Heart right ventricle (tissue), 16 donors: ENCODE results near the gene CDK5R1. TPM values are rescaled to one million over a fixed set of nuclear protein-coding genes. Genes with fewer than 3 reads are reported as not detected.

Experiments used
- ATAC-seq, 8 donors: fragments of 200-7000 bp; cut with Tn5 transposase; one replicate each; pipeline ENCODE4 v1.9.1; 2020; ENCODE audit warnings: mild to moderate bottlenecking in 8 of 8, moderate library complexity in 8 of 8, moderate number of reproducible peaks in 1 of 8
- DNase-seq, 2 donors: peaks; one replicate each; pipeline ENCODE4 v3.0.0-alpha.2; 2020
- H3K27ac ChIP-seq, 10 donors: fragments of 200-600 bp; sonication (generic) in 2 of 10; one replicate each; pipeline versions ENCODE4 v1.5.0 to v1.8.0; 2020 to 2022; ENCODE audit warnings: mild to moderate bottlenecking in 3 of 10
- H3K27me3 ChIP-seq, 7 donors: fragments of 200-600 bp; one replicate each; pipeline ENCODE4 v1.8.0; 2021 to 2022; ENCODE audit warnings: mild to moderate bottlenecking in 2 of 7
- H3K36me3 ChIP-seq, 9 donors: fragments of 200-600 bp; sonication (generic) in 1 of 9; one replicate each; pipeline versions ENCODE4 v1.5.0 to v1.8.0; 2020 to 2022; ENCODE audit warnings: mild to moderate bottlenecking in 2 of 9
- H3K4me1 ChIP-seq, 9 donors: fragments of 200-600 bp; sonication (generic) in 1 of 9; one replicate each; pipeline versions ENCODE4 v1.5.0 to v1.8.0; 2020 to 2022; ENCODE audit warnings: mild to moderate bottlenecking in 4 of 9
- H3K4me3 ChIP-seq, 10 donors: fragments of 200-600 bp; sonication (generic) in 2 of 10; one replicate each; pipeline versions ENCODE4 v1.5.0 to v1.8.0; 2020 to 2022; ENCODE audit warnings: mild to moderate bottlenecking in 7 of 10, moderate library complexity in 2 of 10
- H3K9me3 ChIP-seq, 11 donors: fragments of 200-600 bp in 10 of 11; sonication (generic) in 2 of 11; one replicate each; pipeline versions ENCODE4 v1.5.0 to v1.8.0; 2013 to 2022; ENCODE audit warnings: mild to moderate bottlenecking in 2 of 11, control low read depth in 1 of 11, moderate library complexity in 1 of 11
- CTCF ChIP-seq, 9 donors: fragments of 200-600 bp; sonication (generic) in 2 of 9; IDR thresholded peaks; one replicate each; pipeline versions ENCODE4 v1.5.0 to v1.8.0; 2021 to 2022; ENCODE audit warnings: antibody characterized with exemption in 9 of 9, mild to moderate bottlenecking in 5 of 9, moderate library complexity in 1 of 9
- WGBS, 2 donors: extraction: QIAGEN DNeasy Blood & Tissue Kit; methylation state at CpG; one replicate each; pipeline ENCODE4 v1.1.7; 2013; ENCODE audit warnings: inconsistent platforms in 1 of 2; 5-methylcytosine and 5-hydroxymethylcytosine counted together
- intact Hi-C, 10 donors: fragments of 100-400 bp; cut with DNase I; formaldehyde crosslinking; loops; one replicate each; pipeline versions ENCODE4 v1.11.1 to v1.14.2; 2022
- long read RNA-seq, 3 donors: library from polyadenylated mRNA; unstranded; transcript quantifications; one replicate each; pipeline ENCODE4 v2.0.0, GENCODE V29; 2020 to 2021
- polyA plus RNA-seq, 2 donors: library from polyadenylated mRNA; stranded (reverse); fragments of 200-250 nt; gene quantifications; one replicate each; pipeline ENCODE4 v1.2.3, GENCODE V29; 2013
- total RNA-seq, 10 donors: library from RNA; stranded (reverse); fragmentation: NEBNext Ultra II Directional in 3 of 10; extraction: Animal tissue kit (Norgen Biotek cat#: 25700) in 3 of 10; gene quantifications; one replicate each; pipeline versions ENCODE4 v1.2.1 to v1.2.4, GENCODE V29; 2021 to 2023
- donor health status: Arrhythmogenic right ventricular cardiomyopathy.
- donor health status: ischemic (EF 13 %, LVEDD 7.1; RV severe dilation, severe dysfunction).
- donor health status: healthy with polysubstance abuse.
- donor health status: DM: no; HTN: yes; CAD: no.
- donor health status: DM: no; HTN: no; CAD: no.
- donor health status: ischemic (EF 25% LVEDD 6.9; RV normal size, moderate dysfunction).
- donor health status: ischemic (EF 25% LVEDD 5.7; RV mildly dilated, moderate dysfunction).
- donor health status: healthy.
- donor health status: DM: yes; HTN: yes; CAD: no.
- donor health status: Ischemic cardiomyopathy.
- donor health status: ischemic (EF 35%, LVEDD 5.7; RV mildly dilated, moderate dysfunction).
- donor health status: nonischemic (EF 11% LVEDD 7.7; RV severe dilation, severe dysfunction).
- donor health status: DM: yes; HTN: yes; CAD: no.
- donor health status: PGD.
- donor health status: ischemic (EF 29% LVEDD 5.4; RV normal size, mild dysfunction).
- donor health status: nonischemic (EF 23%, LVEDD 6.1; RV moderate dilation, normal function).

CDK5R1 gene
- total RNA-seq = 1 to 10 TPM in 9 of 10 donors, under 1 TPM in 1; 0.90 to 2.1 (median 1.3) TPM
- polyA plus RNA-seq = under 1 TPM; 0.66 to 0.83 TPM
- long read RNA-seq, donor 1, partial matches to known transcripts = 0 of 1 reads
- long read RNA-seq, donor 1, other reads (novel, unspliced or antisense) = 1 of 1 reads
- long read RNA-seq, donor 2, full-length matches to known transcripts = 3 of 5 reads
- long read RNA-seq, donor 2, partial matches to known transcripts = 0 of 5 reads
- long read RNA-seq, donor 2, other reads (novel, unspliced or antisense) = 2 of 5 reads
- long read RNA-seq, donor 3, partial matches to known transcripts = 0 of 1 reads
- long read RNA-seq, donor 3, other reads (novel, unspliced or antisense) = 1 of 1 reads

- Histone ChIP-seq H3K9me3 (no peaks in the 10 kb centered on the region), H3K36me3 (peaks cover 0 to 26% (median 0%) of the 10 kb centered on the region in 9 donors), H3K27ac (peak within 1 kb of the TSS in 9 of 10 donors; percentile 15 to 86 (median 72)), H3K4me1 (peaks cover 16 to 45% (median 33%) of the 10 kb centered on the region in 9 donors), H3K4me3 (peak within 1 kb of the TSS in 9 of 10 donors; percentile 44 to 66 (median 59)), H3K27me3 (no peaks in the 10 kb centered on the region)
- peak in 7 of 8 donors; percentile 1 to 44 (median 15) for ATAC-seq
- 0% methylated on average over 41 to 135 of the region's 135 CpGs for WGBS, 2 donors
- DNase-seq = peak; percentile 65 to 71
- no peak for TF ChIP-seq CTCF (IDR thresholded peaks at IDR 0.05)
- intact Hi-C loops = loop anchor here in 8 of 10 donors (5.0 to 10.0 kb wide), 7 partner anchors 118 to 390 kb away; partner anchors contain the start of gene MYO1D (in 1 of the 8)
Observed at GRCh38 chr17:32486701-32487472, at the start of gene CDK5R1. CDK5R1 (plus strand) TSS chr17:32486993; CDS start chr17:32487621, 628 bp downstream.

GRCh38 chr17:32440722-32441121 lies 46.1 kb upstream of the CDK5R1 start:
- WGBS, 2 donors = 62 to 64% methylated on average over 5 of the region's 5 CpGs
- Histone ChIP-seq H3K27me3 (no peaks in the 10 kb centered on the region), H3K4me1 (peaks cover 0 to 15% (median 11%) of the 10 kb centered on the region in 9 donors), H3K36me3 (no peaks in the 10 kb centered on the region), H3K27ac (no peak overlapping the region), H3K4me3 (no peak overlapping the region), H3K9me3 (no peaks in the 10 kb centered on the region)
- DNase-seq (no peak), ATAC-seq (no peak)
- no peak for TF ChIP-seq CTCF (IDR thresholded peaks at IDR 0.05)
- intact Hi-C loops = loop anchor here in 2 of 10 donors (5.0 to 10.0 kb wide), 2 partner anchors 86 to 88 kb away; partner anchors contain the start of gene ZNF207 (in 2 of the 2)

GRCh38 chr17:32441886-32442285 lies 44.9 kb upstream of the CDK5R1 start:
- Histone ChIP-seq H3K4me1 (peaks cover 2 to 26% (median 23%) of the 10 kb centered on the region in 9 donors), H3K4me3 (no peak overlapping the region), H3K36me3 (peaks cover 0 to 2% (median 0%) of the 10 kb centered on the region in 9 donors), H3K27me3 (no peaks in the 10 kb centered on the region), H3K27ac (no peak overlapping the region), H3K9me3 (no peaks in the 10 kb centered on the region)
- no peak for ATAC-seq
- intact Hi-C loops = loop anchor here in 2 of 10 donors (5.0 to 10.0 kb wide), 2 partner anchors 87 to 90 kb away; partner anchors contain the start of gene ZNF207 (in 2 of the 2)
- DNase-seq = no peak
- TF ChIP-seq CTCF (IDR thresholded peaks at IDR 0.05) = no peak
- 57 to 69% methylated on average over 2 of the region's 2 CpGs for WGBS, 2 donors

DNA sequence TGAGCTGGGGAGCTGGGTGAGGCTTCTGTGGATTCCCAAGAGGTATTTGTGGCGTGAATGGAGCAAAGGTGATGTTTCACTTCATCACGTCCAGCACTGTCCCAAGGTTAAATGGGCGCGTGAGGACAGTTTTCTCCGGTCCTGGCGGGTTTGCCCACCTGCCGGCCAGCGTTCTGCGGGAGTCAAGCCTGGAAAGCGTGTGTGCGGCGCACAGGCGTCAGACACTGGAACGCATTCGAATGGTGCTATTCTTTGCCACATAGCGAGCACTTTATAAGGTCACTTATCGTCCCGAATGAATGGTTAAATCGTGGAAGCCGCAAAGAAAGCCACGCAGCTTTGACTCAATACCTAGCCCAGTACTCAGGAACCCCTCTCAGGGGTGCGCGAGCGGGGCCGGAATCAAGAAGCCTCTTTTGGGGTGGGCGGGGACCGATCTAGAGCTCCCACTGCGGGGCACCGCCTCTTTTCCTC lies 42.9 kb upstream of the CDK5R1 start:
- H3K9me3 ChIP-seq = no peaks in the 10 kb centered on the region
- H3K27ac ChIP-seq = peak overlapping the region in 3 of 10 donors; percentile 76 to 95 (median 93)
- DNase-seq = no peak
- TF ChIP-seq CTCF (IDR thresholded peaks at IDR 0.05) = peak in 1 of 9 donors; percentile 93
- H3K36me3 ChIP-seq = peaks cover 0 to 22% (median 17%) of the 10 kb centered on the region in 9 donors
- 7 to 9% methylated on average over 29 of the region's 29 CpGs for WGBS, 2 donors
- peak overlapping the region; percentile 71 to 100 (median 93) for H3K4me3 ChIP-seq
- no peaks in the 10 kb centered on the region for H3K27me3 ChIP-seq
- ATAC-seq = peak in 4 of 8 donors; percentile 0 to 3 (median 2)
- H3K4me1 ChIP-seq = peaks cover 2 to 34% (median 28%) of the 10 kb centered on the region in 9 donors
- intact Hi-C loops = loop anchor here in 2 of 10 donors (5.0 to 10.0 kb wide), 2 partner anchors 89 to 92 kb away; partner anchors contain the start of gene ZNF207 (in 2 of the 2)
